H1 (cell line): Measurements from ENCODE around the gene DTNB. TPM values are rescaled to one million over a fixed set of nuclear protein-coding genes. Genes with fewer than 3 reads are reported as not detected.

Experiments used
- CTCF ChIA-PET: fragments of 300-600 bp; sonication (Branson Sonifier 250); formaldehyde crosslinking; loops from one replicate; lab custom pipeline; 2021; ENCODE audit not compliant: partially characterized antibody; lab: Charles Lee
- POLR2A ChIA-PET: fragments of 300-600 bp; sonication (Branson Sonifier 250); formaldehyde crosslinking; loops from one replicate; lab custom pipeline; 2021; ENCODE audit warnings: inconsistent platforms; ENCODE audit not compliant: partially characterized antibody; lab: Charles Lee
- DNase-seq, 2 experiments: peaks; one replicate each; pipeline versions ENCODE4 v3.0.0 to v3.0.0-alpha.2; 2010 to 2022; ENCODE audit warnings: low spot score in 2 of 2, low read depth in 1 of 2, mixed read lengths in 1 of 2
- FAIRE-seq: peaks from 2 replicates; lab custom pipeline; 2011; peaks lifted over from hg19 to GRCh38; lab: Jason Lieb, UNC
- H2AFZ ChIP-seq: 2 replicates; pipeline ENCODE4 v1.8.1; 2012; ENCODE audit warnings: low read length, inconsistent platforms
- H2AK5ac ChIP-seq: 2 replicates; pipeline ENCODE4 v1.6.1; 2013; ENCODE audit warnings: low read depth, low read length
- H2BK120ac ChIP-seq: replicated peaks from 2 replicates; pipeline ENCODE3; 2013; ENCODE audit warnings: low read depth, low read length, inconsistent platforms
- H2BK12ac ChIP-seq: 2 replicates; pipeline ENCODE4 v1.6.1; 2013; ENCODE audit warnings: low read depth, low read length
- H2BK15ac ChIP-seq: 2 replicates; pipeline ENCODE4 v1.6.1; 2013; ENCODE audit warnings: low read length
- H2BK20ac ChIP-seq: 2 replicates; pipeline ENCODE4 v1.6.1; 2013; ENCODE audit warnings: low read length
- H2BK5ac ChIP-seq: 2 replicates; pipeline ENCODE4 v1.6.1; 2013; ENCODE audit warnings: low read depth, low read length
- H3K14ac ChIP-seq: 2 replicates; pipeline ENCODE4 v1.6.1; 2013; ENCODE audit warnings: inconsistent platforms; ENCODE audit not compliant: insufficient read length
- H3K18ac ChIP-seq: 2 replicates; pipeline ENCODE4 v1.6.1; 2013; ENCODE audit warnings: low read length; ENCODE audit errors: extremely low read depth
- H3K23ac ChIP-seq: 2 replicates; pipeline ENCODE4 v1.6.1; 2013; ENCODE audit warnings: inconsistent platforms; ENCODE audit not compliant: insufficient read length
- H3K23me2 ChIP-seq: 2 replicates; pipeline ENCODE4 v1.6.1; 2013; ENCODE audit warnings: low read depth, low read length
- H3K27ac ChIP-seq: 2 replicates; pipeline ENCODE4 v1.6.1; 2011; ENCODE audit warnings: low read depth, low read length, inconsistent platforms
- H3K27me3 ChIP-seq, 4 experiments: replicated peaks in 1 of 4; 1 replicate in 1 of 4; 2 replicates in 3 of 4; pipeline versions ENCODE4 v1.6.1 to v1.8.1; 2011 to 2013; ENCODE audit warnings: low read length in 3 of 4, mild to moderate bottlenecking in 3 of 4, inconsistent platforms in 2 of 4, mixed read lengths in 2 of 4, moderate library complexity in 1 of 4; ENCODE audit not compliant: control insufficient read depth in 3 of 4, insufficient read depth in 3 of 4; ENCODE audit errors: extremely low read depth in 1 of 4
- H3K36me3 ChIP-seq, 4 experiments: 2 replicates each; pipeline versions ENCODE4 v1.6.1 to v1.8.1; 2011 to 2013; ENCODE audit warnings: mild to moderate bottlenecking in 4 of 4, low read length in 3 of 4, moderate library complexity in 2 of 4, control low read depth in 1 of 4, inconsistent platforms in 1 of 4; ENCODE audit not compliant: insufficient read depth in 4 of 4, control insufficient read depth in 2 of 4
- H3K4ac ChIP-seq: replicated peaks from 2 replicates; pipeline ENCODE3; 2013; ENCODE audit warnings: low read length, low read depth, mixed read lengths, inconsistent platforms; ENCODE audit not compliant: insufficient read length
- H3K4me1 ChIP-seq, 4 experiments: replicated peaks in 1 of 4; 1 replicate in 1 of 4; 2 replicates in 3 of 4; pipeline versions ENCODE4 v1.6.1 to v1.8.1; 2011 to 2013; ENCODE audit warnings: low read length in 3 of 4, inconsistent platforms in 2 of 4, mixed read lengths in 1 of 4; ENCODE audit not compliant: insufficient read depth in 4 of 4, control insufficient read depth in 3 of 4
- H3K4me2 ChIP-seq, 2 experiments: 2 replicates each; pipeline versions ENCODE4 v1.6.1 to v1.8.1; 2011 to 2013; ENCODE audit warnings: low read depth in 2 of 2, low read length in 2 of 2, control low read depth in 1 of 2, inconsistent platforms in 1 of 2, mild to moderate bottlenecking in 1 of 2; ENCODE audit not compliant: insufficient read depth in 1 of 2
- H3K4me3 ChIP-seq, 4 experiments: fragments of 200-600, 300-600 bp in 1 of 4; sonication (generic), shearing (Covaris generic), sonication (Bioruptor Twin) in 1 of 4; 2 replicates each; pipeline versions ENCODE4 v1.5.1 to v1.8.1; 2011 to 2016; ENCODE audit warnings: low read length in 4 of 4, low read depth in 3 of 4, control low read depth in 2 of 4, inconsistent platforms in 2 of 4, mild to moderate bottlenecking in 2 of 4, mixed read lengths in 1 of 4, moderate library complexity in 1 of 4; ENCODE audit not compliant: insufficient read depth in 2 of 4; ENCODE audit errors: extremely low read depth in 1 of 4
- H3K56ac ChIP-seq: replicated peaks from 2 replicates; pipeline ENCODE3; 2013; ENCODE audit warnings: low read depth, mild to moderate bottlenecking, mixed read lengths, low read length, inconsistent platforms; ENCODE audit not compliant: insufficient read length
- H3K79me1 ChIP-seq: 2 replicates; pipeline ENCODE4 v1.6.1; 2013; ENCODE audit warnings: low read depth, low read length, control low read depth
- H3K79me2 ChIP-seq, 2 experiments: 2 replicates each; pipeline versions ENCODE4 v1.6.1 to v1.8.1; 2012 to 2013; ENCODE audit warnings: low read length in 2 of 2, mild to moderate bottlenecking in 2 of 2, inconsistent platforms in 1 of 2; ENCODE audit not compliant: insufficient read depth in 2 of 2, control insufficient read depth in 1 of 2
- H3K9ac ChIP-seq, 4 experiments: replicated peaks in 1 of 4; 1 replicate in 1 of 4; 2 replicates in 3 of 4; pipeline versions ENCODE4 v1.6.1 to v1.8.1; 2011 to 2013; ENCODE audit warnings: low read depth in 3 of 4, low read length in 3 of 4, control low read depth in 2 of 4, mild to moderate bottlenecking in 2 of 4, moderate library complexity in 2 of 4, inconsistent platforms in 1 of 4; ENCODE audit errors: extremely low read depth in 1 of 4
- H3K9me3 ChIP-seq, 2 experiments: 2 replicates each; pipeline versions ENCODE4 v1.6.1 to v1.8.1; 2012 to 2013; ENCODE audit warnings: mild to moderate bottlenecking in 2 of 2, moderate library complexity in 2 of 2, control low read depth in 1 of 2, inconsistent platforms in 1 of 2, low read depth in 1 of 2, low read length in 1 of 2, mixed read lengths in 1 of 2; ENCODE audit not compliant: insufficient read depth in 2 of 2
- H4K20me1 ChIP-seq, 2 experiments: replicated peaks in 1 of 2; 2 replicates each; pipeline versions ENCODE3 to v1.8.1; 2011 to 2013; ENCODE audit warnings: inconsistent platforms in 2 of 2, low read length in 2 of 2, mild to moderate bottlenecking in 1 of 2; ENCODE audit not compliant: insufficient read depth in 2 of 2, control insufficient read depth in 1 of 2
- H4K5ac ChIP-seq: 2 replicates; pipeline ENCODE4 v1.6.1; 2013; ENCODE audit warnings: low read length, low read depth, mixed read lengths, inconsistent platforms; ENCODE audit not compliant: insufficient read length
- H4K8ac ChIP-seq: 2 replicates; pipeline ENCODE4 v1.8.0; 2013; ENCODE audit warnings: mild to moderate bottlenecking, moderate library complexity, low read length, inconsistent platforms; ENCODE audit not compliant: insufficient read depth; ENCODE audit errors: extremely low read depth
- H4K91ac ChIP-seq: replicated peaks from 2 replicates; pipeline ENCODE3; 2013; ENCODE audit warnings: low read length, mixed read lengths, inconsistent platforms; ENCODE audit not compliant: insufficient read length
- BRCA1 ChIP-seq: IDR thresholded peaks from 2 replicates; pipeline ENCODE4 v1.6.1; 2012; ENCODE audit warnings: low read depth, low read length, improper control_type of control experiment
- CBX8 ChIP-seq: fragments of 300-800, 300-1000 bp; sonication (generic); IDR thresholded peaks from 2 replicates; pipeline ENCODE4 v1.7.1; 2016; ENCODE audit warnings: low read depth, low read length, borderline replicate concordance
- FOSL1 ChIP-seq: IDR thresholded peaks from 2 replicates; pipeline ENCODE4 v1.6.1; 2011; ENCODE audit warnings: mild to moderate bottlenecking, low read depth, low read length, moderate library complexity; ENCODE audit not compliant: insufficient read depth
- JUND ChIP-seq: IDR thresholded peaks from 2 replicates; pipeline ENCODE4 v1.6.1; 2011; ENCODE audit warnings: mild to moderate bottlenecking, improper control_type of control experiment, low read length
- PHF8 ChIP-seq: fragments of 200-600 bp; sonication (generic); conservative IDR thresholded peaks from 2 replicates; pipeline ENCODE4 v1.7.1; 2012; ENCODE audit warnings: low read depth, mild to moderate bottlenecking, inconsistent platforms, low read length, moderate library complexity
- POU5F1 ChIP-seq: IDR thresholded peaks from 2 replicates; pipeline ENCODE4 v1.6.1; 2011; ENCODE audit warnings: low read depth, mild to moderate bottlenecking, low read length, moderate library complexity
- SIRT6 ChIP-seq: IDR thresholded peaks from one replicate; pipeline ENCODE4 v1.7.1; 2012; ENCODE audit warnings: low read length, inconsistent platforms
- SUZ12 ChIP-seq: fragments of 200-600 bp; sonication (generic); IDR thresholded peaks from 2 replicates; pipeline ENCODE4 v1.6.1; 2012; ENCODE audit warnings: mild to moderate bottlenecking, inconsistent platforms, low read length, moderate library complexity, mixed read lengths
- YY1 ChIP-seq: IDR thresholded peaks from 2 replicates; pipeline ENCODE4 v1.6.1; 2011; ENCODE audit warnings: low read depth, mild to moderate bottlenecking, low read length
- WGBS, 2 experiments: shearing (Covaris generic) in 1 of 2; methylation state at CpG; one replicate each; pipeline versions ENCODE4 v1.1.6 to v1.1.7; 2013 to 2015; ENCODE audit warnings: low lambda C conversion rate in 2 of 2, mixed read lengths in 2 of 2, inconsistent platforms in 1 of 2, low coverage in 1 of 2, missing lambda C conversion rate in 1 of 2; ENCODE audit not compliant: insufficient replicate concordance in 2 of 2, insufficient coverage in 1 of 2, insufficient read length in 1 of 2; ENCODE audit errors: extremely low coverage in 1 of 2, missing lambda C conversion rate in 1 of 2; 5-methylcytosine and 5-hydroxymethylcytosine counted together
- polyA plus RNA-seq, 7 experiments: library from polyadenylated mRNA; depleted of rRNA in 3 of 7; stranded (reverse) in 5 of 7; unstranded in 2 of 7; fragments of >200 nt in 5 of 7; fragments of 200-250 nt in 2 of 7; gene quantifications; 1 replicate in 5 of 7; 2 replicates in 1 of 7; 4 replicates in 1 of 7; pipeline versions ENCODE4 v1.2.1 to v1.2.3, GENCODE V29; 2011 to 2013; ENCODE audit warnings: missing spikeins in 2 of 7, mixed read lengths in 2 of 7
- total RNA-seq: library from RNA; stranded (reverse); fragmentation: NEBNext Ultra II Directional; extraction: Animal tissue kit (Norgen Biotek cat#: 25700); gene quantifications from 2 replicates; pipeline ENCODE4 v1.2.1, GENCODE V29; 2021
- TF ChIP-seq, protein P1 (sequence below): IDR thresholded peaks from 2 replicates; pipeline ENCODE4 v1.6.1; 2012; ENCODE audit warnings: low read length, inconsistent platforms
- TF ChIP-seq, protein P2 (sequence below): IDR thresholded peaks from 2 replicates; pipeline ENCODE4 v1.6.1; 2012; ENCODE audit warnings: inconsistent platforms
- TF ChIP-seq, protein P3 (sequence below): IDR thresholded peaks from 2 replicates; pipeline ENCODE4 v1.6.1; 2012; ENCODE audit warnings: inconsistent platforms

DTNB gene
- total and polyA plus RNA-seq, 2 of the 8 experiments (the other 6 are each of a cell fraction or from before 2014, with no cell fraction given): 39.6 to 49.5 TPM

DNA sequence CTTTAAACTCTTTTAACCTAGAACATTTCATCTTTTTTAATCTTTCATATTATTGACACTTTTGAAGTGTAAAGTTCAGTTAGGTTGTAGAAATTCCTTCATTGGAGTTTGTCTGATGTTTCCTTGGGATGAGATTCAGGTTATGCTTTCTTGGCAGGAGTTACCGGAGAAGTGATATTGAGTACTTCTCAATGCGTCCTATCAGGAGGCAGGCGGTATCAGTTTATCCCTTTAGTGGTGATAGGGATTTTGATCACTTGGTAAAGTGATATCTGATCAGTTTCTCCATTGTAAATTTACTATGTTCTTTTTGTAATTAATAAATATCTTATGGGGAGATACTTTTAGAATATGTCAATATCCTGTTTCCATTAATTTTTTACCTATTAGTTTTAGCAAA lies 78.4 kb downstream of the DTNB start:
- FAIRE-seq: no peak
- Histone ChIP-seq H3K4me3 (no peak overlapping the region), H3K9ac (no peak overlapping the region)
- TF ChIP-seq, protein P1, sequence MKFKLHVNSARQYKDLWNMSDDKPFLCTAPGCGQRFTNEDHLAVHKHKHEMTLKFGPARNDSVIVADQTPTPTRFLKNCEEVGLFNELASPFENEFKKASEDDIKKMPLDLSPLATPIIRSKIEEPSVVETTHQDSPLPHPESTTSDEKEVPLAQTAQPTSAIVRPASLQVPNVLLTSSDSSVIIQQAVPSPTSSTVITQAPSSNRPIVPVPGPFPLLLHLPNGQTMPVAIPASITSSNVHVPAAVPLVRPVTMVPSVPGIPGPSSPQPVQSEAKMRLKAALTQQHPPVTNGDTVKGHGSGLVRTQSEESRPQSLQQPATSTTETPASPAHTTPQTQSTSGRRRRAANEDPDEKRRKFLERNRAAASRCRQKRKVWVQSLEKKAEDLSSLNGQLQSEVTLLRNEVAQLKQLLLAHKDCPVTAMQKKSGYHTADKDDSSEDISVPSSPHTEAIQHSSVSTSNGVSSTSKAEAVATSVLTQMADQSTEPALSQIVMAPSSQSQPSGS: no peak
- TF ChIP-seq BRCA1: no peak
- TF ChIP-seq POU5F1: no peak
- no peak for TF ChIP-seq SUZ12
- no peak for TF ChIP-seq PHF8
- no peak for TF ChIP-seq YY1
- TF ChIP-seq, protein P2, sequence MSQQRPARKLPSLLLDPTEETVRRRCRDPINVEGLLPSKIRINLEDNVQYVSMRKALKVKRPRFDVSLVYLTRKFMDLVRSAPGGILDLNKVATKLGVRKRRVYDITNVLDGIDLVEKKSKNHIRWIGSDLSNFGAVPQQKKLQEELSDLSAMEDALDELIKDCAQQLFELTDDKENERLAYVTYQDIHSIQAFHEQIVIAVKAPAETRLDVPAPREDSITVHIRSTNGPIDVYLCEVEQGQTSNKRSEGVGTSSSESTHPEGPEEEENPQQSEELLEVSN: no peak
- no peak for TF ChIP-seq JUND
- TF ChIP-seq SIRT6: no peak
- TF ChIP-seq CBX8: no peak
- TF ChIP-seq FOSL1: no peak
- TF ChIP-seq, protein P3, sequence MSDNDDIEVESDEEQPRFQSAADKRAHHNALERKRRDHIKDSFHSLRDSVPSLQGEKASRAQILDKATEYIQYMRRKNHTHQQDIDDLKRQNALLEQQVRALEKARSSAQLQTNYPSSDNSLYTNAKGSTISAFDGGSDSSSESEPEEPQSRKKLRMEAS: no peak

More for the DNA sequence above, 78.4 kb downstream of the DTNB start:
- no peak overlapping the region for H3K56ac ChIP-seq
- no peak overlapping the region for H3K18ac ChIP-seq
- no peaks in the 10 kb centered on the region for H3K79me1 ChIP-seq
- no peak overlapping the region for H2BK15ac ChIP-seq
- 93% methylated on average over 3 of the region's 3 CpGs; no CpG with 5 or more reads in 1 of the 2 experiments for WGBS, 2 experiments
- H3K4me1 ChIP-seq: peaks cover 0 to 4% (median under 1%) of the 10 kb centered on the region in 4 experiments; a peak in 2 of 7 replicates
- no peak overlapping the region for H3K27ac ChIP-seq
- no peak overlapping the region for H4K8ac ChIP-seq
- H2BK20ac ChIP-seq: no peak overlapping the region
- H3K27me3 ChIP-seq: no peaks in the 10 kb centered on the region
- no peak overlapping the region for H2AK5ac ChIP-seq
- H3K4me2 ChIP-seq: no peak overlapping the region
- no peak overlapping the region for H4K91ac ChIP-seq
- no peak overlapping the region for H2BK5ac ChIP-seq
- peaks cover 0 to 2% of the 10 kb centered on the region in 2 experiments for H4K20me1 ChIP-seq
- no peaks in the 10 kb centered on the region for H3K9me3 ChIP-seq
- H2BK120ac ChIP-seq: no peak overlapping the region
- no peaks in the 10 kb centered on the region for H3K79me2 ChIP-seq
- no peak overlapping the region for H4K5ac ChIP-seq
- no peak overlapping the region for H3K14ac ChIP-seq
- H3K36me3 ChIP-seq: no peaks in the 10 kb centered on the region; a peak in 1 of 8 replicates
- ChIA-PET CTCF (interaction anchor here (1.0 to 1.4 kb wide), 2 partner anchors 12 kb away, joined by 3 read pairs; no protein-coding TSS in a partner anchor), POLR2A (no interaction called here)
- no peak for DNase-seq
- H2BK12ac ChIP-seq: no peak overlapping the region
- no peak overlapping the region for H2AFZ ChIP-seq
- H3K4ac ChIP-seq: no peak overlapping the region
- peaks cover 2% of the 10 kb centered on the region; the same call in 1 of the 2 replicates for H3K23me2 ChIP-seq
- H3K23ac ChIP-seq: no peak overlapping the region
